ENCODE data around the gene TTI1.

GRCh38 chr20:38034108-38034649 is 923 bp upstream of the TTI1 start:
- TF ChIP-seq ZNF302 (tag by site-specific recombination; IDR thresholded peaks at IDR 0.05; ENCODE audit: low read depth), result no peak
- TF ChIP-seq ZNF530 (tag by site-specific recombination; IDR thresholded peaks at IDR 0.05; ENCODE audit: low read depth), result no peak
- no peak for TF ChIP-seq TCF7L2 (IDR thresholded peaks at IDR 0.05; ENCODE audit: borderline replicate concordance, low read depth, low read length)
- TF ChIP-seq ZEB2 (tag by site-specific recombination; IDR thresholded peaks at IDR 0.05), result no peak
- no peak for TF ChIP-seq ZBTB11 (tag by site-specific recombination; conservative IDR thresholded peaks at IDR 0.05; ENCODE audit: low read depth)
- no peak for TF ChIP-seq CTCF (tag by site-specific recombination; IDR thresholded peaks at IDR 0.05)
- TF ChIP-seq ZNF274 (IDR thresholded peaks at IDR 0.05; ENCODE audit: low read length), result no peak
- no peak for TF ChIP-seq ZNF274 (tag by site-specific recombination; IDR thresholded peaks at IDR 0.05; ENCODE audit: borderline replicate concordance)
- TF ChIP-seq ZNF521 (tag by site-specific recombination; IDR thresholded peaks at IDR 0.05), result no peak
- no peak for TF ChIP-seq ZNF223 (tag by site-specific recombination; IDR thresholded peaks at IDR 0.05)
- TF ChIP-seq ZNF76 (tag by site-specific recombination; IDR thresholded peaks at IDR 0.05; ENCODE audit: borderline replicate concordance, low read depth), result no peak
- TF ChIP-seq YY1 (tag by site-specific recombination; IDR thresholded peaks at IDR 0.05), result no peak
- TF ChIP-seq IKZF3 (tag by site-specific recombination; IDR thresholded peaks at IDR 0.05), result no peak
- TF ChIP-seq, protein P1, sequence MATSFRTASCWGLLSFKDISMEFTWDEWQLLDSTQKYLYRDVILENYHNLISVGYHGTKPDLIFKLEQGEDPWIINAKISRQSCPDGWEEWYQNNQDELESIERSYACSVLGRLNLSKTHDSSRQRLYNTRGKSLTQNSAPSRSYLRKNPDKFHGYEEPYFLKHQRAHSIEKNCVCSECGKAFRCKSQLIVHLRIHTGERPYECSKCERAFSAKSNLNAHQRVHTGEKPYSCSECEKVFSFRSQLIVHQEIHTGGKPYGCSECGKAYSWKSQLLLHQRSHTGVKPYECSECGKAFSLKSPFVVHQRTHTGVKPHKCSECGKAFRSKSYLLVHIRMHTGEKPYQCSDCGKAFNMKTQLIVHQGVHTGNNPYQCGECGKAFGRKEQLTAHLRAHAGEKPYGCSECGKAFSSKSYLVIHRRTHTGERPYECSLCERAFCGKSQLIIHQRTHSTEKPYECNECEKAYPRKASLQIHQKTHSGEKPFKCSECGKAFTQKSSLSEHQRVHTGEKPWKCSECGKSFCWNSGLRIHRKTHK (tag by site-specific recombination; IDR thresholded peaks at IDR 0.05), result no peak
- no peak for TF ChIP-seq ZNF488 (tag by site-specific recombination; IDR thresholded peaks at IDR 0.05)

Measured in HEK293 (cell line).